T-helper 17 cell (primary cell): Measurements from ENCODE around the gene FRY. TPM values are rescaled to one million over a fixed set of nuclear protein-coding genes. Genes with fewer than 3 reads are reported as not detected.

ENCODE experiments used
- ATAC-seq: fragments of 150-1000 bp; cut with Tn5 transposase; 2 replicates; pipeline ENCODE4 v1.10.0; 2021; ENCODE audit warnings: mild to moderate bottlenecking, moderate library complexity
- DNase-seq, 3 donors: peaks; one replicate each; pipeline versions ENCODE4 v3.0.0 to v3.0.0-alpha.2; 2020 to 2021
- H3K9me3 ChIP-seq: one replicate; pipeline ENCODE4 v1.7.0; 2013; ENCODE audit warnings: low read length, mild to moderate bottlenecking; ENCODE audit not compliant: control insufficient read depth, poor library complexity, severe bottlenecking
- H3K27ac Mint-ChIP-seq: one replicate; pipeline ENCODE4 v1.8.0; 2022; ENCODE audit warnings: mild to moderate bottlenecking, moderate library complexity, mixed read lengths
- H3K27me3 Mint-ChIP-seq: one replicate; pipeline ENCODE4 v1.8.0; 2022; ENCODE audit warnings: mixed read lengths
- H3K36me3 Mint-ChIP-seq: one replicate; pipeline ENCODE4 v1.8.0; 2022; ENCODE audit warnings: low read depth, mixed read lengths
- H3K4me1 Mint-ChIP-seq: one replicate; pipeline ENCODE4 v1.8.0; 2022; ENCODE audit warnings: mild to moderate bottlenecking, mixed read lengths
- H3K4me3 Mint-ChIP-seq: one replicate; pipeline ENCODE4 v1.8.0; 2022; ENCODE audit warnings: mild to moderate bottlenecking, moderate library complexity, mixed read lengths
- total RNA-seq, 4 donors: library from RNA in 2 of 4; stranded (reverse) in 2 of 4; gene quantifications; one replicate each; pipeline ENCODE4 v1.2.3 and lab custom pipeline; 2022 to 2026

Gene FRY
- total RNA-seq, 2 donors from 2014 or later, result 46.3 to 68.8 TPM

DNA sequence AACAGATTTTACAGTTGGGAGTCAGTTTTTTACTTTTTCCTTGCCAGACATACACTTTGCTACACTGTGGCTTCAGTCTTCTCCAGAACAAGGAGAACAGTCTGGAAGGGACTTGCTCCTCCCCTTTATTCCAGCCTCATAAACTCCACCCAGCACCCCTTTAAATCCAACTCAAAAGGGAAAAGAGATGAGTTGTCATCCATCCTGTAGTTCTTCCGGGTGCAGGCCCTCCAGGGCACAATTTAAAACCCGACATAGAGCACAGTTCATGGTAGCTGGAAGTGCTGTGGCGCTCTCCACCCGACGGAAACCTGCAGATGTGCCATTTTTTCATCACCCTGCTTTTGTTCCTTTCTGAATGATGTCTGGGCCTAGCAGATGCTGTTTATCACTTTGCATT is 184.7 kb downstream of the FRY start:
- Mint-ChIP-seq H3K36me3 (peaks cover 4% of the 10 kb centered on the region), H3K27ac (no peak overlapping the region), H3K4me3 (no peak overlapping the region), H3K27me3 (no peaks in the 10 kb centered on the region), H3K4me1 (peaks cover 2% of the 10 kb centered on the region)
- ATAC-seq (no peak), DNase-seq (no peak)
- no peaks in the 10 kb centered on the region for H3K9me3 ChIP-seq

DNA sequence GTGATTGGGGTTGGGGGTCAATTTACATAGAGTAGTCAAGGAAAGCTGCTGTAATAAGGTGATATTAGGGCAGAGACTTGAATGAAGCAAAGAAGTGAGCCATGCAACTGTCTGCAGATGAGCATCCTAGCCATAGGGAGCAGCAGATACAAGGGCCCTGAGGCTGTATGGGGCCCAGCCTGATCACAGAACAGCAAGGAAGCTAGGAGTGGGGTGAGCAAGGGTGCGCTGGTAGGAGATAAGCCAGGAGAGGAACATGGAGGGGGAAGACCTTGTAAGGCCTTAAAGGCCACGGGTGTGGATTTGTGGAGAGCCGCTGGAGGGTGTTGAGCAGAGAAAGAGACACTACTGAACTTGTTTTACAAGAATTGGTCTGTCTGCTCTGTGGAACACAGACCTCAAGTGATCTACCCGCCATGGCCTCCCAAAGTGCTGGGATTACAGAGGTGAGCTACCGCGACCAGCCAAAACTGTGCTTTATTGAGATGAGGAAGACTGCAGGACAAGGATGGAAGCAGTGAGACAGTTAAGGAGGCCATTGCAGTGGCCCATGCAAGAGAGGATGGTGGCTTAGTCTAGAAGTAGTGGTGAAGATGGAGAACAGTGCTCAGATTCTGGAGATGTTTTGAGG is 190.6 kb downstream of the FRY start:
- Mint-ChIP-seq H3K4me3 (peak overlapping the region; percentile 43), H3K27ac (peak overlapping the region; percentile 69), H3K4me1 (peaks cover 5% of the 10 kb centered on the region), H3K27me3 (no peaks in the 10 kb centered on the region), H3K36me3 (peaks cover 9% of the 10 kb centered on the region)
- no peak for DNase-seq
- no peak for ATAC-seq
- H3K9me3 ChIP-seq, result no peaks in the 10 kb centered on the region

DNA sequence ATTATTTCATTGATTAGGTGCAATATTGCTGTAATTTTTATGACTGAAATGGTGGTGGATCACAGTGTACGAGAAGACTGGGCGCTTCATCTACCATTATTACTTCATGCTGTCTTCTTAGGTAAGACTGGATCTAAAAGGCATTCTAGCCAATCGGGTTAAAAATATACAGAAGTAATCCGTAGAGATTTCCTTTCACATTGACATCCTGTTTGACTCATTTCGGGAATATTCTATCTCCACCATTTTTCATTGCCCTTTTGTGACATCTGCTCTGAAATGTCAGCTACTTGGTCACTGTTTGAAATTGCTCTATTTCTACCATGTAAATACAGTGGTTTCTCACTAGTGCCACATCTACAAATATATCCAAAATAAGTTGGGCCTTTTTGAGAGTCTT is 193.3 kb downstream of the FRY start:
- Mint-ChIP-seq H3K27ac (no peak overlapping the region), H3K27me3 (no peaks in the 10 kb centered on the region), H3K4me3 (no peak overlapping the region), H3K4me1 (peaks cover 5% of the 10 kb centered on the region), H3K36me3 (peaks cover 13% of the 10 kb centered on the region)
- DNase-seq, result no peak
- H3K9me3 ChIP-seq, result no peaks in the 10 kb centered on the region
- no peak for ATAC-seq

DNA sequence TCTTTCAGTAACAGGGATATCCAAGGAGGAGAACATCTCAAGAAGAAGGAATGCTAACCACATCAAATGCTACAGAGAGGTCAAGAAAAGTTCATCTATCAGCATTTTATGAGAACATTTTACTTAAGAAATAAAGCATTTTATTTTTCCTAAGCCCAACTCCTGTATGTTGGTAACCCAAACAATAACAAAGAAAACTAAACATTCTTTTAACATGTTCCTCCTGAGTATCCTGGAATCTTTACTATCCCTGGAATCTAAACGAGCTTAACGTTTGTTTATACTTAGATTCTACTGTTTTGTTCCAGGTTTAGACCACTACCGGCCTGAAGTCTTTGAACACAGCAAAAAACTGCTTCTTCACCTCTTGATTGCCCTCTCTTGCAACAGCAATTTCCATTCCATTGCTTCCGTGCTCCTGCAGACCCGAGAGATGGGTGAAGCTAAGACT is 193.9 kb downstream of the FRY start:
- DNase-seq (no peak), ATAC-seq (no peak)
- Mint-ChIP-seq H3K4me3 (no peak overlapping the region), H3K27ac (no peak overlapping the region), H3K4me1 (peaks cover 5% of the 10 kb centered on the region), H3K27me3 (no peaks in the 10 kb centered on the region), H3K36me3 (peaks cover 15% of the 10 kb centered on the region)
- H3K9me3 ChIP-seq, result no peaks in the 10 kb centered on the region

DNA sequence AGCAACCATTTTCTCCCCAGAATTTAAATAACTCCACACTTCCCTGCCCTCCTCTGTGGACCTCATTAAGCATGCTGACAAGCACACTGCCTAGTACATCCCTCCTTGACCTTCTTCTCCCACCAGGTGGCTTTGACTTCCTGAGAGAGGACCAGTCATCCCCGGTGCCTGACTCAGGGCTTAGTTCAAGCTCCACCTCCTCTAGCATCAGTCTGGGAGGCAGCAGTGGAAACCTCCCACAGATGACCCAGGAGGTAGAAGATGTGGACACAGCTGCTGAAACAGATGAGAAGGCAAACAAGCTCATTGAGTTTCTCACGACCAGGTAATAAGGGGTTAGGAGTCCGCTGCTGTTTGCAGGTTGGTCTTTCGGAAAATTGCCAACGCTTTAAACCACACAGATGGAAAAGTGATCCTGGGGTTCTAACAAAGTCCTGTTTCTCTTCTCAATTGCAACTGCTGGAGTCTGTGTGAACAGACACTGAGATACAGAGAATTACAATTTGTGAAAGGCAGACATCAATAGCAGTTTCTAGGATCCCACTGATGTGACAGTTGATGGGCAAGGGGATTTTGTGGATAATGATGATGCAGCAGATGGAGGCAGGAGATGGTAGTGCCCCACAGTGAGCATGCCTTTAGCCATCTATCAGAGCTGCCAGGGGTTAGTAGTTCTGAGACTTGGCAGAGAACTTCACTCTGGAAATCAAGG is 196.9 kb downstream of the FRY start:
- Mint-ChIP-seq H3K27me3 (no peaks in the 10 kb centered on the region), H3K36me3 (peaks cover 11% of the 10 kb centered on the region), H3K4me3 (no peak overlapping the region), H3K27ac (peak overlapping the region; percentile 49), H3K4me1 (peaks cover 2% of the 10 kb centered on the region)
- no peak for ATAC-seq
- DNase-seq, result no peak
- no peaks in the 10 kb centered on the region for H3K9me3 ChIP-seq

DNA sequence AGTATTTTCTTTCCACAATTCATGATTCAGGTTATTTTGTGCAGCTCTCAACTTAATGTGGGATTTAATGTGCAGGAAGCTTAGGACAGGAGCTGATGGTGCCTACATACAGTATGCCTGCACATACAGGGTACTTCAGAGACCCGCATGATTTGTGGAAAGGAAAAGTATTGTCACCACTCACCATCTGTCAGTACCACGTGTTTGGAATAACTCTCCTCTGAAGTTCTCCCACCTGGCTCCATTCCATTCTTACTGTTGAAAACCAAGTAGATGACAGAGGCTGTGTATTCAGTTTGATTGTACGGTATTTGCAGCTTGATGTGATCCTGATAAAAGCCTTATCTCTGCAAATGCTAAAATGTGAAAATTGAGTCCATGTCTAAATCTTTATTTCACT is 197.9 kb downstream of the FRY start:
- H3K27ac Mint-ChIP-seq, result no peak overlapping the region
- peaks cover 4% of the 10 kb centered on the region for H3K4me1 Mint-ChIP-seq
- ATAC-seq, result no peak
- no peaks in the 10 kb centered on the region for H3K27me3 Mint-ChIP-seq
- DNase-seq, result no peak
- no peak overlapping the region for H3K4me3 Mint-ChIP-seq
- H3K36me3 Mint-ChIP-seq, result peaks cover 10% of the 10 kb centered on the region
- no peaks in the 10 kb centered on the region for H3K9me3 ChIP-seq

DNA sequence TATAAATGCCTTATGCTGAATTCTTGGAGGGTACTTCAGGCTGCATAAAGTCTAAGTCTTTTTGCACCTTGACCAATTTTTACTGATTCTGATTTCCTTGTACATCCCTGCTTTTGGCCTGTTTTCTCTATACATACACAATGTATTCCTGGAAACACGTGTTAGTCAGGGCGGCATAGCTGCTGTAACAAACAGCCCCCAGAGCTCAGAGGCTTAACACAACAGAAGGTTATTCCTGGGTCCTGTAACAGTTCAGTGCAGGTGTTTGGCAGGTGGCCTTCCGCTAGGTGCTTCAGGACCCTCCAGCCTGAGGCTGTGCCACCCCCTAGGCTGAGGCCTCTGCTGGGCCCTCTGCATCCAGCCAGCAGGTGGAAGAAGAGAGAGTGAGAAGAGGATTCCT is 200.7 kb downstream of the FRY start:
- H3K36me3 Mint-ChIP-seq, result peaks cover 8% of the 10 kb centered on the region
- ATAC-seq, result no peak
- H3K4me3 Mint-ChIP-seq, result no peak overlapping the region
- no peak for DNase-seq
- no peaks in the 10 kb centered on the region for H3K9me3 ChIP-seq
- peak overlapping the region; percentile 53 for H3K27ac Mint-ChIP-seq
- H3K27me3 Mint-ChIP-seq, result no peaks in the 10 kb centered on the region
- H3K4me1 Mint-ChIP-seq, result peaks cover 8% of the 10 kb centered on the region

DNA sequence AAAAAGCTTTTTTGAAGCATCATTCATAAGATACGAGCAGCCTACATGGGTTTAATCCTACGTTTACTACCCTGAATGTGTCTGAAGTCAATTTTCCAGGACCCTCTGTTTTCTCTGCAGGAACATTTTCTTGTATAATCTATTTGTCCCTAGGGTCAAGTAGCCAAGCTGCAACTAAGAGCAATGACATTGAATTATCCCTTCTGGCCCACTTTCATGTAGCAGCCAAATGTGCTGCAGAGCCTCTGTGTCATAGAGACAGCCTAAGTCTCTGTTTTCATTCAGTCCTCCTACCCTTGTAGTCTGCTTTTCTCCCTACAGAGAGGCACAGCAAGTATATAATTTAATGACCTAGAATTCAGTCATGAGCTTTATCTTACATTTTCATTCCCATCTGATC is 201.5 kb downstream of the FRY start:
- Mint-ChIP-seq H3K4me3 (no peak overlapping the region), H3K4me1 (peaks cover 8% of the 10 kb centered on the region), H3K36me3 (peaks cover 9% of the 10 kb centered on the region), H3K27ac (peak overlapping the region; percentile 67), H3K27me3 (no peaks in the 10 kb centered on the region)
- H3K9me3 ChIP-seq, result no peaks in the 10 kb centered on the region
- ATAC-seq, result no peak
- DNase-seq, result no peak

DNA sequence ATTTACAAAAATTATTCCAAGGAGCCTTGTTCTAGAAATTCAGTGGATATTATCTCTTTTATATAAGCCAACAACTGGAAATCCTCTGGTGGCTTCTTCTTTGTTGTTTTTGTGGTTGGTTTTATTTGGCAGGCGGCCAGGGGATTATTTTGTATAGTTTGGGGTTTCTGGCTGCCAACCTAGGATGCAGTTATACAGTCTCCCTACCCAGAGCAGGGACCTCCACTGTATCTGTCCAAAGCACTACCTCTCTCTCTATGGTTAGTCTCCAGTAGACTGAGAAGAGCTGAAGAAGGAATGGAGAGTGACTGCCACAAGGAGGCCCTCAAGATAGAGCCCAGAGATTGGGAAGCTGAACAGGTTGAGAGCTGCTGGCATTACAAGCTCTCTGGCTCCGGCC is 203.3 kb downstream of the FRY start:
- Mint-ChIP-seq H3K27me3 (no peaks in the 10 kb centered on the region), H3K27ac (peak overlapping the region; percentile 29), H3K4me1 (peaks cover 8% of the 10 kb centered on the region), H3K36me3 (peaks cover 6% of the 10 kb centered on the region), H3K4me3 (no peak overlapping the region)
- no peaks in the 10 kb centered on the region for H3K9me3 ChIP-seq
- DNase-seq (no peak), ATAC-seq (peak; percentile 68)

DNA sequence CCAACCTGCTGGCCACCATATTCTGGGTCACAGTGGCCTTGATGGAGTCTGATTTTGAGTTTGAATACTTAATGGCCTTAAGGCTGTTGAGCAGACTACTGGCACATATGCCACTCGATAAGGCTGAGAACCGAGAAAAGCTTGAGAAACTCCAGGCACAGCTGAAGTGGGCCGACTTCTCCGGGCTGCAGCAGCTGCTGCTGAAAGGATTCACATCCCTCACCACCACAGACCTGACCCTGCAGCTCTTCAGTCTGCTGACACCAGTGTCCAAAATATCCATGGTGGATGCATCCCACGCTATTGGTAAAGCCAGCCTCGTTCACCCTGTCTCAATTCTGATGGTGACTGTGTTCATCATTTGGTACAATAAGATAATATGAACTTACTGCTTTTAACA is 206.1 kb downstream of the FRY start:
- DNase-seq (no peak), ATAC-seq (no peak)
- Mint-ChIP-seq H3K4me3 (no peak overlapping the region), H3K4me1 (peaks cover 8% of the 10 kb centered on the region), H3K36me3 (peaks cover 5% of the 10 kb centered on the region), H3K27ac (no peak overlapping the region), H3K27me3 (no peaks in the 10 kb centered on the region)
- no peaks in the 10 kb centered on the region for H3K9me3 ChIP-seq

DNA sequence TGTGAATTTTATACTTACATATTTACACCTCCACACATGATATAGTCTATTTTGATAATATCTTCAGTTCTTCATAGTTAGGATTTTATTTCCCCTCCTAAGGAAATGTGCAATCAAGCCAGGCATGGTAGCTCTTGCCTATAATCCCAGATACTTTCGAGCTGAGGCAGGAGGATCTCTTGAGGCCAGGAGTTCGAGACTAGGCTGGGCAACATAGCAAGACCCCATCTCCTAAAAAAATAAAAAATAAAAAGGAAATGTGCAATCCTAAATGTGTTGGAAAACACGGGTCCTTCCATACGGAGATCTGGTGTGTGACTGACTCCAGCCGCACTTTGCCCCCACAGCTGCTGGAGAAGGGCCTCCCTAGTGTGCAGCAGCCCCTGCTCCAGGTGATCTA is 212.1 kb downstream of the FRY start:
- peaks cover 10% of the 10 kb centered on the region for H3K36me3 Mint-ChIP-seq
- no peak overlapping the region for H3K27ac Mint-ChIP-seq
- peaks cover 7% of the 10 kb centered on the region for H3K4me1 Mint-ChIP-seq
- DNase-seq (no peak), ATAC-seq (no peak)
- no peak overlapping the region for H3K4me3 Mint-ChIP-seq
- no peaks in the 10 kb centered on the region for H3K27me3 Mint-ChIP-seq
- H3K9me3 ChIP-seq, result no peaks in the 10 kb centered on the region

DNA sequence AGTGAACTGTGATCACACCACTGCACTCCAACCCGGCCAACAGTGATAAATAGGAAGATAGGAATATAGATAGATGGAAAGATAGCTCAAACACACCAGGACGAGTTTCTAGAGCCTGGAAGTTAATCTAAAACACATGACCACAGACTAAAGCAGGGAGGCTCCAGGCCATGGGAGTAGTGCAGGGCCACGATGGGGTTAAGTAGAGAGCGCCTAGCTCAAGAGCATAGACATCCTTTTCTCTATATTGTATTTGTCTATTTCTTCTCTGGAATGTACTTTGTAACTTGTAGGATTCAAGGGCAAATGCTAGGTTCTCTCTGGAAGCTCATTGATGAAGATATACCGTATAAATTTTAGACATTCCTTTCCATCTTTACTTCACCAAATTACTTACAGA is 214.0 kb downstream of the FRY start:
- ATAC-seq (no peak), DNase-seq (no peak)
- H3K9me3 ChIP-seq, result no peaks in the 10 kb centered on the region
- Mint-ChIP-seq H3K4me1 (peaks cover 7% of the 10 kb centered on the region), H3K27ac (no peak overlapping the region), H3K36me3 (peaks cover 10% of the 10 kb centered on the region), H3K4me3 (no peak overlapping the region), H3K27me3 (no peaks in the 10 kb centered on the region)

DNA sequence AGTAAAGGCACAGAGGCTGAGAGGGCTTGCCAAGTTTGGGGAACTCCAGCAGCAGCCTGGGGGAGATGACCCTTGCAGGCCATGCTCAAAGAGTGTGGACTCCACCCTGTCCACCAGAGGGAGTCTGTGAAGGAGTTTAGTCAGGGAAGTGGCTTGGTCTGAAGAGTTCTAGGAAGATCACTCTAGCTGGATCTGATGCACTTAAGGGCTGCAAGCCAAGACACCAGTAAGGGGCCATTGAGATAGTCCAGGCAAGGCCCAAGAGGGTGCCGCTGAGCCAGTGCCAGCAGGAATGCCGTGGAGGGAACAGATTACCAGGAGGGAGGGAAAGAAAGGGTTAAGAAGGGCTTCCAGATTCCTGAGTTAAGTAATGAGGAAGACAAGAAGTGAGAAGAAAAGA is 214.9 kb downstream of the FRY start:
- peak overlapping the region; percentile 74 for H3K27ac Mint-ChIP-seq
- ATAC-seq (peak; percentile 67), DNase-seq (no peak)
- peaks cover 7% of the 10 kb centered on the region for H3K4me1 Mint-ChIP-seq
- H3K27me3 Mint-ChIP-seq, result no peaks in the 10 kb centered on the region
- H3K9me3 ChIP-seq, result no peaks in the 10 kb centered on the region
- peaks cover 8% of the 10 kb centered on the region for H3K36me3 Mint-ChIP-seq
- no peak overlapping the region for H3K4me3 Mint-ChIP-seq

DNA sequence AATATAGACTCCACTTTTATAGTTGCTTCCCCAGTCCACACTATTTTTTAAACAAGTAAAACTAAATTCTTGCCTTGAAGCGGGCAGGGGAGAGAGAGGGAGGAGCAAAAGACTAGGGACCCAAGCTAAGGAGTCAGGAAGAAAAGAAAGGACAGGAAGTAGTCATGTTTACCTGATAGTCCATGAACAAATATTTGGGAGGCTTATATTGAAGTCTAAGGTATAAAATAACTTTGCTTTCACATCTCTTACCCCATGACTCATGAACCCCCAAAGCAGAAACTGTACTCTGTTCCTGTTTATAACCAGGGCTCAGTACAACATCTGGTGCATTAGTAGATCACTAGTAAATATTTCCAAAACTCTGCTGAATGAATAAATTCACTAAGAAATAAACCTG is 216.3 kb downstream of the FRY start:
- H3K9me3 ChIP-seq, result no peaks in the 10 kb centered on the region
- Mint-ChIP-seq H3K36me3 (peaks cover 9% of the 10 kb centered on the region), H3K4me3 (no peak overlapping the region), H3K27ac (peak overlapping the region; percentile 41), H3K27me3 (no peaks in the 10 kb centered on the region), H3K4me1 (peaks cover 7% of the 10 kb centered on the region)
- ATAC-seq, result no peak
- DNase-seq, result no peak
